ENCODE measurements around the gene OR10AD1. TPM values are rescaled to one million over a fixed set of nuclear protein-coding genes. Genes with fewer than 3 reads are reported as not detected.

OR10AD1 gene
- total RNA-seq, 3 donors from 2014 or later (not counting 1 experiment from before 2014, with no cell fraction given): not detected

DNA sequence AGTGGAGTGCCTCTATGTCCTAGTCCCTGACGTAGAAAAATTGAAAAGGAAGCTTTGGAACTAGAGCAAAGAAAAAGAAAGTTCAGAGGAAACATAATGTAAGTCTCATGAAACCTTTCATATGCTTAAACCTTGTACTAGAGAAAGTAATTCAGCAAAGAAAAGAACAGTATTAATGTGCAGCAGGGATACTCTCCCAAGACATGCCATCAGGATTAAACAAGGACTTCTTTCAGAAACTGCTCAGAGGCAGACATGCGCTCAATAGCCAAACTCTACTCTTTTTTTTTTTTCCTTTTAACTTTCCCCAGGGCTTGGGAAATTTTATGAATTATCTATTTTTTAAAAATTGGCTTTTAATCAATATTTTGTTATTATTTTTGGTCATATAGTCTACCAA, 38.6 kb downstream of the OR10AD1 start:
- Histone ChIP-seq H3K4me1 (ENCODE audit: control insufficient read depth, insufficient read depth, low read length) (no peaks in the 10 kb centered on the region), H3K27me3 (ENCODE audit: control insufficient read depth, insufficient read depth, low read length) (no peaks in the 10 kb centered on the region), H3K9me3 (ENCODE audit: control insufficient read depth, insufficient read depth, low read length) (no peaks in the 10 kb centered on the region), H3K36me3 (ENCODE audit: control insufficient read depth, insufficient read depth, low read length) (no peaks in the 10 kb centered on the region), H3K27ac (ENCODE audit: low read length) (no peak overlapping the region), H3K4me3 (ENCODE audit: low read length) (no peak overlapping the region)
- Mint-ChIP-seq H3K4me3 (no peak overlapping the region), H3K27ac (no peak overlapping the region), H3K9me3 (no peaks in the 10 kb centered on the region), H3K36me3 (no peaks in the 10 kb centered on the region), H3K27me3 (ENCODE audit: low read depth in 2 of 2) (peaks cover 17% of the 10 kb centered on the region in 2 donors), H3K4me1 (no peaks in the 10 kb centered on the region)
- 92% methylated on average over 1 of the region's 2 CpGs for WGBS (ENCODE audit: insufficient coverage)
- DNase-seq: no peak
- TF ChIP-seq, protein P1, sequence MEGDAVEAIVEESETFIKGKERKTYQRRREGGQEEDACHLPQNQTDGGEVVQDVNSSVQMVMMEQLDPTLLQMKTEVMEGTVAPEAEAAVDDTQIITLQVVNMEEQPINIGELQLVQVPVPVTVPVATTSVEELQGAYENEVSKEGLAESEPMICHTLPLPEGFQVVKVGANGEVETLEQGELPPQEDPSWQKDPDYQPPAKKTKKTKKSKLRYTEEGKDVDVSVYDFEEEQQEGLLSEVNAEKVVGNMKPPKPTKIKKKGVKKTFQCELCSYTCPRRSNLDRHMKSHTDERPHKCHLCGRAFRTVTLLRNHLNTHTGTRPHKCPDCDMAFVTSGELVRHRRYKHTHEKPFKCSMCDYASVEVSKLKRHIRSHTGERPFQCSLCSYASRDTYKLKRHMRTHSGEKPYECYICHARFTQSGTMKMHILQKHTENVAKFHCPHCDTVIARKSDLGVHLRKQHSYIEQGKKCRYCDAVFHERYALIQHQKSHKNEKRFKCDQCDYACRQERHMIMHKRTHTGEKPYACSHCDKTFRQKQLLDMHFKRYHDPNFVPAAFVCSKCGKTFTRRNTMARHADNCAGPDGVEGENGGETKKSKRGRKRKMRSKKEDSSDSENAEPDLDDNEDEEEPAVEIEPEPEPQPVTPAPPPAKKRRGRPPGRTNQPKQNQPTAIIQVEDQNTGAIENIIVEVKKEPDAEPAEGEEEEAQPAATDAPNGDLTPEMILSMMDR (IDR thresholded peaks at IDR 0.05): no peak
- intact Hi-C loops (cut with micrococcal nuclease): loop anchor here (2.0 kb wide), 1 partner anchor 58 kb away; the partner anchor contains the start of gene SENP1
- ATAC-seq: no peak

DNA sequence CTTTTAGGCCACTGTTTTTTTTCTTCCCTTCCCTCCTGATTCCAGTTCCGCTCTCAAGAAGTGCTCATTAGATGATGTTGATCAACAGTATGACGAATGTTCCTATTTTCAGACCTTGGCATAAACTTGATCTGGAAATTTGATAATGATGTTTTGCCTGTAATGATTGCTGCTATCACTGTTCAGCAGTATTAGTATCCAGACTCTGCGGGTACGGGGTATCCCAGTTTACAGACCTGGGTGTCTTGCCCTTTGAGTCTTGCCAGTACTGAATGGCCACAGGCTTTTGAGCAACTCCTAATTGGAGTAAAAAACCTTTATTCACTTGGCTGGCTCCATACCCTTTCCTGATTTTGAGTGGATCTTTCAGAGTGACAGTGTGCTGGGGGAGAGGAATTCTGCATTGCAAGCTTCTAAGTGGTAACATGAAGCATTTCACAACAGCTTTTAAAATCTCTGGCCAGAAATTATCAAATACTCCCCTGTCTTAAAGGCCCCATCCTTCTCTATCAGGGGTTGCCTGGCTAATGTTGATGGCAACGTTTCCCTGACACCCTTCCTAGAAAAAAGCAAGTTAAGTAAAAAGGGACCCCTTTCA, 39.8 kb downstream of the OR10AD1 start:
- no peaks in the 10 kb centered on the region for H3K9me3 ChIP-seq (ENCODE audit: control insufficient read depth, insufficient read depth, low read length)
- no peak overlapping the region for H3K4me3 Mint-ChIP-seq
- ATAC-seq (no peak), DNase-seq (no peak)
- no peak overlapping the region for H3K27ac ChIP-seq (ENCODE audit: low read length)
- no peaks in the 10 kb centered on the region for H3K36me3 ChIP-seq (ENCODE audit: control insufficient read depth, insufficient read depth, low read length)
- no peaks in the 10 kb centered on the region for H3K36me3 Mint-ChIP-seq
- H3K27me3 Mint-ChIP-seq (ENCODE audit: low read depth in 2 of 2): peaks cover 17% of the 10 kb centered on the region in 2 donors
- H3K4me1 Mint-ChIP-seq: no peaks in the 10 kb centered on the region
- H3K27ac Mint-ChIP-seq: no peak overlapping the region
- H3K9me3 Mint-ChIP-seq: no peaks in the 10 kb centered on the region
- TF ChIP-seq, protein P1 (IDR thresholded peaks at IDR 0.05): no peak
- WGBS (ENCODE audit: insufficient coverage): 87% methylated on average over 4 of the region's 5 CpGs
- peaks cover under 1% of the 10 kb centered on the region for H3K4me1 ChIP-seq (ENCODE audit: control insufficient read depth, insufficient read depth, low read length)
- intact Hi-C loops (cut with micrococcal nuclease): no loop called here
- no peaks in the 10 kb centered on the region for H3K27me3 ChIP-seq (ENCODE audit: control insufficient read depth, insufficient read depth, low read length)
- H3K4me3 ChIP-seq (ENCODE audit: low read length): no peak overlapping the region

DNA sequence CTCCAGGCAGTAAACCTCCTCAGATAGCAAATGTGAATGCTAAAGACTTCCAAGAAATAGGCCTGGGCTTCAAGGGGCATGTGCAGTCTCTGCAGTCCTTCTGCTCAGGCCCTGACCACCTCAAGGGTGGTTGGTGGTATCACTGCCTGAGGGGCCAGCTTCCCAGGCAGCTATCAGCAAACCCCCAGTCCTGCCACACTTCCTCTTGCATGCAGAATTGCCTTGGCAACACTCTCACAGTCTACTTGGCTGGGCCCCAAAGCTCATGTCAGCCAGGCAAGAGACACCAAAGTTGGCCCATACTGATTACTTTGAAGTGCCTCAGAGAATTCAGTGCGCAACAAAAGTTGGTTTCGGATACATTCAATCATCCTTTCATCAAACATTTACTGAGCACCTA, 42.3 kb downstream of the OR10AD1 start:
- H3K27ac ChIP-seq (ENCODE audit: low read length): no peak overlapping the region
- Mint-ChIP-seq H3K27me3 (ENCODE audit: low read depth in 2 of 2) (peaks cover 9 to 12% of the 10 kb centered on the region in 2 donors), H3K9me3 (no peaks in the 10 kb centered on the region), H3K4me1 (peaks cover 19% of the 10 kb centered on the region in 2 donors), H3K36me3 (no peaks in the 10 kb centered on the region), H3K27ac (no peak overlapping the region), H3K4me3 (no peak overlapping the region)
- H3K9me3 ChIP-seq (ENCODE audit: control insufficient read depth, insufficient read depth, low read length): no peaks in the 10 kb centered on the region
- peaks cover 15% of the 10 kb centered on the region for H3K4me1 ChIP-seq (ENCODE audit: control insufficient read depth, insufficient read depth, low read length)
- no peaks in the 10 kb centered on the region for H3K27me3 ChIP-seq (ENCODE audit: control insufficient read depth, insufficient read depth, low read length)
- H3K4me3 ChIP-seq (ENCODE audit: low read length): no peak overlapping the region
- intact Hi-C loops (cut with micrococcal nuclease): no loop called here
- H3K36me3 ChIP-seq (ENCODE audit: control insufficient read depth, insufficient read depth, low read length): no peaks in the 10 kb centered on the region
- ATAC-seq: no peak
- DNase-seq: no peak
- WGBS (ENCODE audit: insufficient coverage): 38% methylated on average over 2 of the region's 2 CpGs
- TF ChIP-seq, protein P1 (IDR thresholded peaks at IDR 0.05): no peak

DNA sequence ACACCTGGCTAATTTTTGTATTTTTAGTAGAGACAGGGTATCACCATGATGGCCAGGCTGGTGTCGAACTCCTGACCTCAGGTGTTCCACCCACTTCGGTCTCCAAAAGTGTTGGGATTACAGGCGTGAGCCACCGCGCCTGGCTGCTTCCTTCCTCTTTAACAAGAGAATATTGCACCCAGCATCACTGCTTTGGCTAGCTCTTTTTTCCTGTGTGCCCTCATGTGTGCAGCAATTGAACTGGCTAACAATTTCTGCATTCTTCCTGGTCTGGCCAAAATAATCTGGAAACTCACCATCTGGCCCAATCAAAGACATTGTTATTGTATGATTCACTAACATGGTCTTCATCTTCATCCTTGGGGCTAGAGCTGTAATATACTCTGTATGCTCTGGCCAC, 43.0 kb downstream of the OR10AD1 start:
- H3K4me1 Mint-ChIP-seq: peaks cover 19 to 20% of the 10 kb centered on the region in 2 donors
- intact Hi-C loops (cut with micrococcal nuclease): no loop called here
- no peak overlapping the region for H3K27ac Mint-ChIP-seq
- H3K9me3 ChIP-seq (ENCODE audit: control insufficient read depth, insufficient read depth, low read length): no peaks in the 10 kb centered on the region
- no peak overlapping the region for H3K27ac ChIP-seq (ENCODE audit: low read length)
- no peak for DNase-seq
- H3K4me3 ChIP-seq (ENCODE audit: low read length): no peak overlapping the region
- no peaks in the 10 kb centered on the region for H3K36me3 Mint-ChIP-seq
- H3K27me3 Mint-ChIP-seq (ENCODE audit: low read depth in 2 of 2): peaks cover 2 to 8% of the 10 kb centered on the region in 2 donors
- TF ChIP-seq, protein P1 (IDR thresholded peaks at IDR 0.05): no peak
- H3K4me3 Mint-ChIP-seq: no peak overlapping the region
- 53% methylated on average over 5 of the region's 5 CpGs for WGBS (ENCODE audit: insufficient coverage)
- H3K27me3 ChIP-seq (ENCODE audit: control insufficient read depth, insufficient read depth, low read length): no peaks in the 10 kb centered on the region
- no peaks in the 10 kb centered on the region for H3K9me3 Mint-ChIP-seq
- no peaks in the 10 kb centered on the region for H3K36me3 ChIP-seq (ENCODE audit: control insufficient read depth, insufficient read depth, low read length)
- no peak for ATAC-seq
- peaks cover 15% of the 10 kb centered on the region for H3K4me1 ChIP-seq (ENCODE audit: control insufficient read depth, insufficient read depth, low read length)
